Measurements from ENCODE around the gene TTC33.
A peak's percentile ranks its signal among the peaks of the same experiment; 100 is the strongest.

The TTC33 gene

GRCh38 chr5:40501711-40502444, 253.9 kb downstream of the TTC33 start:
- no peak for DNase-seq

GRCh38 chr5:40499518-40500273, 256.1 kb downstream of the TTC33 start:
- DNase-seq = no peak

GRCh38 chr5:40499007-40499406, 256.8 kb downstream of the TTC33 start:
- no peak for DNase-seq

GRCh38 chr5:40497573-40497972, 258.2 kb downstream of the TTC33 start:
- DNase-seq = no peak

GRCh38 chr5:40495237-40495635, 260.5 kb downstream of the TTC33 start:
- no peak for DNase-seq

- no peak for DNase-seq
Observed at GRCh38 chr5:40494631-40495236, 261.0 kb downstream of the TTC33 start.

- DNase-seq = no peak
Observed at GRCh38 chr5:40492056-40492455, 263.7 kb downstream of the TTC33 start.

GRCh38 chr5:40491644-40492043, 264.1 kb downstream of the TTC33 start:
- no peak for DNase-seq

- no peak for DNase-seq
Observed at GRCh38 chr5:40490464-40491111, 265.2 kb downstream of the TTC33 start.

GRCh38 chr5:40489421-40489820, 266.3 kb downstream of the TTC33 start:
- no peak for DNase-seq

- DNase-seq = peak; percentile 35
Observed at GRCh38 chr5:40486437-40487275, 269.1 kb downstream of the TTC33 start.

GRCh38 chr5:40485021-40485998, 270.5 kb downstream of the TTC33 start:
- DNase-seq = no peak

- DNase-seq = no peak
Observed at GRCh38 chr5:40484495-40484894, 271.3 kb downstream of the TTC33 start.

- DNase-seq = no peak
Observed at GRCh38 chr5:40483316-40483715, 272.4 kb downstream of the TTC33 start.

- no peak for DNase-seq
Observed at GRCh38 chr5:40481241-40481640, 274.5 kb downstream of the TTC33 start.

- no peak for DNase-seq
Observed at GRCh38 chr5:40480392-40480791, 275.4 kb downstream of the TTC33 start.

- DNase-seq = no peak
Observed at GRCh38 chr5:40479939-40480338, 275.8 kb downstream of the TTC33 start.

- DNase-seq = no peak
Observed at GRCh38 chr5:40478766-40479165, 277.0 kb downstream of the TTC33 start.

GRCh38 chr5:40477856-40478546, 277.8 kb downstream of the TTC33 start:
- no peak for DNase-seq

- DNase-seq = no peak
Observed at GRCh38 chr5:40475561-40475960, 280.2 kb downstream of the TTC33 start.

- DNase-seq = no peak
Observed at GRCh38 chr5:40474250-40474649, 281.5 kb downstream of the TTC33 start.

Data from activated T-cell treated with anti-CD3 and anti-CD28 coated beads, Interleukin-2, amount 50 U/mL, for 1 hour (primary cell).